OCI-LY7 (cell line): ENCODE measurements around the gene TRIM67. TPM values are rescaled to one million over a fixed set of nuclear protein-coding genes. Genes with fewer than 3 reads are reported as not detected.

ENCODE experiments used
- BruUV-seq: library from RNA; stranded (reverse); fragments of 400-500 nt; replicated peaks from 2 replicates; lab custom pipeline; 2021; lab: Mats Ljungman, UMichigan
- CTCF ChIA-PET: fragments of 300-600 bp; sonication (Branson Sonifier 250); formaldehyde crosslinking; loops from one replicate; lab custom pipeline; 2022; ENCODE audit warnings: antibody characterized with exemption; ENCODE audit not compliant: unreplicated experiment; lab: Charles Lee
- POLR2A ChIA-PET: fragments of 300-600 bp; sonication (Branson Sonifier 250); formaldehyde crosslinking; loops from one replicate; lab custom pipeline; 2022; ENCODE audit warnings: antibody characterized with exemption; lab: Charles Lee
- DNase-seq: peaks from one replicate; pipeline ENCODE4 v3.0.0-alpha.2; 2015; ENCODE audit warnings: low spot score
- H2AFZ ChIP-seq: fragments of 200-600 bp; sonication (generic), shearing (Covaris generic); 2 replicates; pipeline ENCODE4 v1.6.1; 2014; ENCODE audit warnings: mild to moderate bottlenecking, antibody characterized with exemption, low read length, moderate library complexity
- H3K27ac ChIP-seq: fragments of 200-600 bp; sonication (generic); 2 replicates; pipeline ENCODE4 v1.5.1; 2014; ENCODE audit warnings: mixed run types, low read depth, mild to moderate bottlenecking, moderate library complexity, low read length, inconsistent platforms; ENCODE audit not compliant: poor library complexity, severe bottlenecking
- H3K36me3 ChIP-seq: fragments of 200-600 bp; sonication (generic); 2 replicates; pipeline ENCODE4 v1.6.1; 2014; ENCODE audit warnings: mild to moderate bottlenecking, antibody characterized with exemption, low read length, moderate library complexity, mixed read lengths; ENCODE audit not compliant: insufficient read depth
- H3K4me1 ChIP-seq: fragments of 200-600 bp; sonication (generic); 2 replicates; pipeline ENCODE4 v1.5.1; 2014; ENCODE audit warnings: mild to moderate bottlenecking, low read length; ENCODE audit not compliant: insufficient read depth, poor library complexity, severe bottlenecking
- H3K4me2 ChIP-seq: fragments of 200-600 bp; sonication (generic); 2 replicates; pipeline ENCODE4 v1.6.1; 2014; ENCODE audit warnings: mild to moderate bottlenecking, low read length
- H3K4me3 ChIP-seq: fragments of 200-600 bp; sonication (generic); 2 replicates; pipeline ENCODE4 v1.5.1; 2014; ENCODE audit warnings: mild to moderate bottlenecking, low read depth, low read length; ENCODE audit not compliant: poor library complexity, severe bottlenecking
- H3K79me2 ChIP-seq: fragments of 200-600 bp; sonication (generic); 2 replicates; pipeline ENCODE4 v1.6.1; 2016; ENCODE audit warnings: low read depth, mild to moderate bottlenecking, low read length, moderate library complexity, mixed read lengths; ENCODE audit not compliant: insufficient read depth
- H3K9me2 ChIP-seq: fragments of 200-600 bp; sonication (generic); 2 replicates; pipeline ENCODE4 v1.6.1; 2016; ENCODE audit warnings: mild to moderate bottlenecking, low read length, mixed read lengths; ENCODE audit not compliant: insufficient read depth
- H3K9me3 ChIP-seq: fragments of 200-600 bp; sonication (generic); 2 replicates; pipeline ENCODE4 v1.6.1; 2014; ENCODE audit warnings: mild to moderate bottlenecking, mixed run types, low read length, mixed read lengths
- H4K20me1 ChIP-seq: fragments of 200-600 bp; sonication (generic); 2 replicates; pipeline ENCODE4 v1.6.1; 2014; ENCODE audit warnings: mild to moderate bottlenecking, antibody characterized with exemption, low read length, moderate library complexity, mixed read lengths; ENCODE audit not compliant: insufficient read depth
- EZH2phosphoT487 ChIP-seq: fragments of 200-600 bp; sonication (generic); IDR thresholded peaks from 2 replicates; pipeline ENCODE4 v1.6.1; 2018; ENCODE audit warnings: low read depth, borderline replicate concordance, mild to moderate bottlenecking, mixed run types, antibody characterized with exemption, low read length, moderate library complexity, mixed read lengths
- intact Hi-C: fragments of 100-400 bp; cut with micrococcal nuclease; formaldehyde crosslinking; loops from one replicate; pipeline ENCODE4 v1.10.0; 2022; ENCODE audit not compliant: unreplicated experiment
- total RNA-seq, 2 experiments: library from RNA; depleted of rRNA in 1 of 2; stranded (reverse); fragments of >200 nt in 1 of 2; shearing (Covaris generic) in 1 of 2; gene quantifications; 2 replicates each; pipeline ENCODE4 v1.2.3, GENCODE V29; 2014 to 2022
- TF ChIP-seq, protein P1 (sequence below): fragments of 200-600 bp; sonication (generic); conservative IDR thresholded peaks from 2 replicates; pipeline ENCODE4 v1.5.1; 2014; ENCODE audit warnings: mild to moderate bottlenecking, antibody characterized with exemption, low read length, moderate library complexity, mixed read lengths

TRIM67 gene
- total RNA-seq, 2 experiments from 2014 or later: 0.03 to 0.06 TPM

DNA sequence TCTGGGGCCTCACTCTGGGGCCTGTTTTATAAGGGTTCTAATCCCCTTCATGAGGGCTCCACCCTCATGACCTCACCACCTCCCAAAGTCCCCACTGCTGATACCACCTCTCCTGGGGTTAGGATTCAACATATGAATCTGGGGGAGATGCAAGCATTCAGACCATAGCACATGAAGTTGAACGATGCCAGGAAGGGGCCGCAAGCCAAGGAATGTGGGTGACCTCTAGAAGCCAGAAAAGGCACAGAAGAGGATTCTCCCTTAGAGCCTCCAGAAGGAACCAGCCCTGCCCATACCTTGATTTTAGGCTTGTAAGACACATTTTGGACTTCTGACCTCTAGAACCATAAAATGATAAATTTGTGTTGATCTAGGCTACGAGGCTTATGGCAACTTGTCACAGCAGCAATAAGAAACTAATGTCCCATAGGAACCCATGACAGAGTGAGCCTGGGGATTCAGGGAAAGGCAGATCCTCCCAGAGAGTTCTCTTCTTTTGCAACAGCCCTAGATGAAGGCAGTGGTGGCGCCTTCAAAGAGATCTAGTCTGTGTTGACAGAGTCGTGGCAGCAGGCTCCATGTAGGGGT, 27.9 kb downstream of the TRIM67 start:
- H3K4me1 ChIP-seq: no peaks in the 10 kb centered on the region
- H3K27ac ChIP-seq: no peak overlapping the region
- no peak overlapping the region for H3K4me2 ChIP-seq
- H4K20me1 ChIP-seq: no peaks in the 10 kb centered on the region
- no peaks in the 10 kb centered on the region for H3K9me3 ChIP-seq
- H3K79me2 ChIP-seq: no peaks in the 10 kb centered on the region
- ChIA-PET POLR2A (no interaction called here), CTCF (no interaction called here)
- no peaks in the 10 kb centered on the region for H3K36me3 ChIP-seq
- no peaks in the 10 kb centered on the region for H3K9me2 ChIP-seq
- no peak overlapping the region for H2AFZ ChIP-seq
- TF ChIP-seq, protein P1, sequence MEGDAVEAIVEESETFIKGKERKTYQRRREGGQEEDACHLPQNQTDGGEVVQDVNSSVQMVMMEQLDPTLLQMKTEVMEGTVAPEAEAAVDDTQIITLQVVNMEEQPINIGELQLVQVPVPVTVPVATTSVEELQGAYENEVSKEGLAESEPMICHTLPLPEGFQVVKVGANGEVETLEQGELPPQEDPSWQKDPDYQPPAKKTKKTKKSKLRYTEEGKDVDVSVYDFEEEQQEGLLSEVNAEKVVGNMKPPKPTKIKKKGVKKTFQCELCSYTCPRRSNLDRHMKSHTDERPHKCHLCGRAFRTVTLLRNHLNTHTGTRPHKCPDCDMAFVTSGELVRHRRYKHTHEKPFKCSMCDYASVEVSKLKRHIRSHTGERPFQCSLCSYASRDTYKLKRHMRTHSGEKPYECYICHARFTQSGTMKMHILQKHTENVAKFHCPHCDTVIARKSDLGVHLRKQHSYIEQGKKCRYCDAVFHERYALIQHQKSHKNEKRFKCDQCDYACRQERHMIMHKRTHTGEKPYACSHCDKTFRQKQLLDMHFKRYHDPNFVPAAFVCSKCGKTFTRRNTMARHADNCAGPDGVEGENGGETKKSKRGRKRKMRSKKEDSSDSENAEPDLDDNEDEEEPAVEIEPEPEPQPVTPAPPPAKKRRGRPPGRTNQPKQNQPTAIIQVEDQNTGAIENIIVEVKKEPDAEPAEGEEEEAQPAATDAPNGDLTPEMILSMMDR: no peak
- no peak for TF ChIP-seq EZH2phosphoT487
- BruUV-seq: no TSS peak
- DNase-seq: no peak
- intact Hi-C loops: no loop called here
- H3K4me3 ChIP-seq: no peak overlapping the region

DNA sequence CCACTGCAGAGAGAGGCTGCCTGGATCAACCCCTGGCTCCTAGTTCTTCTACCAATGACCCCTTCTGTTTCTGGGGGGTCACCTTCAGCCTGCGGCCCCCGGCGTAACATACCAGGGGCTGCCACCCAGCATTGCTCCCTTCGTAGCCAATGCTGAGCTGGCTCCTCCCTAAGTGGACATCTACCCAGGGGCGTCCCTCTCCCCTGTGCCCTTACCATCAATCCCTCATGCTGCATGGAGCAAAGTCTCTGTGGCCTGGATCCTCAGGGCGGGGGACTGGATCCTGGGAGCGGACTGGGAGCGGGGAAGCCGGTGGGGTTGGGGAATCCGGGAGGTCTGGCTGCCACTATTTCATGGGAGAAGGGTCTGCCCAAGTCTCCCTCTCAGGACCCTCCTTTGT, 28.6 kb downstream of the TRIM67 start:
- Histone ChIP-seq H3K4me1 (no peaks in the 10 kb centered on the region), H3K79me2 (no peaks in the 10 kb centered on the region), H3K9me3 (no peaks in the 10 kb centered on the region), H3K4me3 (no peak overlapping the region), H3K27ac (no peak overlapping the region), H3K36me3 (no peaks in the 10 kb centered on the region), H3K4me2 (no peak overlapping the region), H3K9me2 (no peaks in the 10 kb centered on the region), H2AFZ (no peak overlapping the region), H4K20me1 (no peaks in the 10 kb centered on the region)
- POLR2A ChIA-PET: no interaction called here
- no peak for DNase-seq
- no peak for TF ChIP-seq EZH2phosphoT487
- TF ChIP-seq, protein P1: no peak
- intact Hi-C loops: no loop called here
- no TSS peak for BruUV-seq
- CTCF ChIA-PET: no interaction called here

DNA sequence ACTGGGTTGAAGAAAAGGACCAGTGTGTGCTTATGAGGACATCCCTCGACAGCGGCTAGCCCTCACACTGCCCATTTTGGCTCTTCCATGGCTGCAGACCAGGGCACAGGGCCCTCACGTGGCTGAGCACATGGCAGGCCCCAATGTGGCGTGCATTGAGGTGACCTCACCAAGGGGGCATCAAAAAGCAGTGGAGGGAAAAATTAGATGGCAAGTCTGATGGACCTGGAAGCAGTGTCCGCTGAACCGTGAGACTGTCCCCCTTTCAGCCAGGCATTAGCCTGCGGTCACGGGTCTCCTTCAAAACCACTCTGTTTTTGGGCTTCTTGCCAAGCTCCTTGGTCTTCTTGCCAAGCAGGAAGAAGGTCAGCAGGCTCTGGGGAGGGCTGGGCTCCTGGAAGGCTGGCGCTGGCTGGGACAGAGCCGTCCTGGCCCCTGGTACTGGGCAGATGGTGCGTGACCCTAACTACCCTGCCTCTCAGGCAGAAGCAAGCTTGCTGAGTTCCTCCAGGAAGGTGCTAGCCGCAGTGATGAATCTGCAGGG, 30.8 kb downstream of the TRIM67 start:
- TF ChIP-seq, protein P1: no peak
- TF ChIP-seq EZH2phosphoT487: no peak
- H2AFZ ChIP-seq: no peak overlapping the region
- no peaks in the 10 kb centered on the region for H4K20me1 ChIP-seq
- H3K9me3 ChIP-seq: no peaks in the 10 kb centered on the region
- ChIA-PET CTCF (no interaction called here), POLR2A (no interaction called here)
- no peak overlapping the region for H3K4me3 ChIP-seq
- H3K36me3 ChIP-seq: no peaks in the 10 kb centered on the region
- intact Hi-C loops: no loop called here
- no peaks in the 10 kb centered on the region for H3K4me1 ChIP-seq
- H3K27ac ChIP-seq: no peak overlapping the region
- H3K4me2 ChIP-seq: no peak overlapping the region
- BruUV-seq: no TSS peak
- H3K9me2 ChIP-seq: no peaks in the 10 kb centered on the region
- no peak for DNase-seq
- H3K79me2 ChIP-seq: no peaks in the 10 kb centered on the region
